RWPE1 (cell line): ENCODE measurements around the gene MEX3A.
A peak's percentile ranks its signal among the peaks of the same experiment; 100 is the strongest.

ENCODE experiments used
- CTCF ChIA-PET: fragments of 350-600 bp; sonication (Branson Sonifier 250); formaldehyde crosslinking; extraction: SDS; loops from one replicate; lab custom pipeline; 2021; lab: Yijun Ruan, JAX
- POLR2A ChIA-PET: fragments of 400-600 bp; formaldehyde crosslinking; extraction: SDS; loops from one replicate; lab custom pipeline; 2020; ENCODE audit warnings: antibody characterized with exemption; ENCODE audit not compliant: low non-redundant PET; lab: Yijun Ruan, JAX
- DNase-seq: peaks from one replicate; pipeline ENCODE4 v3.0.0; 2012; ENCODE audit warnings: low spot score
- H3K27ac ChIP-seq: fragments of 450-650 bp; 2 replicates; pipeline ENCODE4 v1.5.1; 2017
- TF ChIP-seq, protein P1 (sequence below): fragments of 450-650 bp; conservative IDR thresholded peaks from 2 replicates; pipeline ENCODE4 v1.5.1; 2017; ENCODE audit warnings: low read depth, mild to moderate bottlenecking

MEX3A gene

DNA sequence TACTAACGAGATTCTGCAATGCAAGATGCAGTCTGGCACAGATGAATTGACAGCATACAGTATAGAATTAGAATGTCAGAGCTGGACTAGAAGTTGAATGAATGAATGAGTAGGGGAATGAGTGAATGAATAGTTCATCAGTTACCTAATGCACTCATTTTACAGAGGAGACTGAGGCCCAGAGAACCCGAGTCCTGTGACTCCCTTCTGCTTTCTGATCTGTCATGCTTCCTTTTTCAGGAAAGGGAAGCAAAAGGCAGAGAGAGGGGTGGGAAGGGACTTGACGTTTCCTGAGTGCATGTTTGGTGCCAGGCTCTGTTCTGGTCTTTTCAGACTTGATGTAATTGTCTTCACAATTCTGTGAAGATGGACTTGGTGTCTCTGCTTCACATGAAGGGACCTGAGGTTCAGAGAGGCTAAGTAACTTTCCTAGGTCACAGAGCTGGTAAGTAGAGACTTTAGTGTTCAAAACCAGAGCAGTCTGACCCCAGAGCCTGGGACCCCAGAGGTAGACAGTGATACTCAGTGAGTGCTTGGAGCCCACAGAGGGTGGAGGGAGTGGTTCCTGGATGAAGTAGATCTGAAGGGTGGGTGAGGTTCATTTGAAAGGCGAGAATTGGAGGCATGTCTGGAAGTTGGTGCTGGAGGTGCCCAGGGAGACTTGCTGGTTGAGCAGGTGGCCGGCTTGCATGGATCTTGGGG, 8.0 kb upstream of the MEX3A start:
- TF ChIP-seq, protein P1, sequence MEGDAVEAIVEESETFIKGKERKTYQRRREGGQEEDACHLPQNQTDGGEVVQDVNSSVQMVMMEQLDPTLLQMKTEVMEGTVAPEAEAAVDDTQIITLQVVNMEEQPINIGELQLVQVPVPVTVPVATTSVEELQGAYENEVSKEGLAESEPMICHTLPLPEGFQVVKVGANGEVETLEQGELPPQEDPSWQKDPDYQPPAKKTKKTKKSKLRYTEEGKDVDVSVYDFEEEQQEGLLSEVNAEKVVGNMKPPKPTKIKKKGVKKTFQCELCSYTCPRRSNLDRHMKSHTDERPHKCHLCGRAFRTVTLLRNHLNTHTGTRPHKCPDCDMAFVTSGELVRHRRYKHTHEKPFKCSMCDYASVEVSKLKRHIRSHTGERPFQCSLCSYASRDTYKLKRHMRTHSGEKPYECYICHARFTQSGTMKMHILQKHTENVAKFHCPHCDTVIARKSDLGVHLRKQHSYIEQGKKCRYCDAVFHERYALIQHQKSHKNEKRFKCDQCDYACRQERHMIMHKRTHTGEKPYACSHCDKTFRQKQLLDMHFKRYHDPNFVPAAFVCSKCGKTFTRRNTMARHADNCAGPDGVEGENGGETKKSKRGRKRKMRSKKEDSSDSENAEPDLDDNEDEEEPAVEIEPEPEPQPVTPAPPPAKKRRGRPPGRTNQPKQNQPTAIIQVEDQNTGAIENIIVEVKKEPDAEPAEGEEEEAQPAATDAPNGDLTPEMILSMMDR: no peak
- ChIA-PET POLR2A (no interaction called here), CTCF (interaction anchor here (0.7 to 3.0 kb wide), 6 partner anchors 39 to 135 kb away, joined by 3 to 32 read pairs (median 4); no protein-coding TSS in a partner anchor)
- no peak for DNase-seq
- H3K27ac ChIP-seq: peak overlapping the region; percentile 52

- POLR2A ChIA-PET: no interaction called here
- TF ChIP-seq, protein P1: no peak
- DNase-seq: no peak
- CTCF ChIA-PET: interaction anchor here (0.7 to 3.0 kb wide), 3 partner anchors 40 to 136 kb away, joined by 3 to 32 read pairs (median 5); no protein-coding TSS in a partner anchor
- H3K27ac ChIP-seq: peak overlapping the region; percentile 18; the same call in 1 of the 2 replicates
Observed at GRCh38 chr1:156089704-156090103, 7.4 kb upstream of the MEX3A start.

DNA sequence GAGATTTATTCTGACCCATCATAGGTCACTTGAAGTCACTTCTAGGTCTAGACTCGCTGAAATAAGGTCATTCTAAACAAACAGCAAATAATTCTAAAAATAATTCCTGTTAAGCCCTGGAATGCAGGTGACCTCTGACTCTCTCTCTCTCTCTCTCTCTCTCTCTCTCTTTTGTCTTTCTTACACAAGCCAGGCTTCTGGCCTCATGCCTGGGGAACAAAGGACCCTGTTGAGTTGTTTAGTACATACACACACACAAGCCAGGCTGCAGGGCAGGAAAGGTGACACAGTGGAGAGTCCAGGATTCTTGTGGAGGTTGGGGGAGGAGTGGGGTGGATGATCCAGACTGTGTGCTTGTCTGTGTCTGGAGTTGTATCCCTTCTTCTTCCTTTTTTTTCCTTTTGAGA, 4.0 kb upstream of the MEX3A start:
- H3K27ac ChIP-seq: peak overlapping the region; percentile 48
- no peak for DNase-seq
- ChIA-PET POLR2A (no interaction called here), CTCF (no interaction called here)
- TF ChIP-seq, protein P1: no peak

- DNase-seq: no peak
- H3K27ac ChIP-seq: peak overlapping the region; percentile 22
- ChIA-PET POLR2A (no interaction called here), CTCF (interaction anchor here (0.8 to 1.5 kb wide), 4 partner anchors 11 to 141 kb away, joined by 3 to 7 read pairs (median 6); no protein-coding TSS in a partner anchor)
- TF ChIP-seq, protein P1: no peak
Observed at GRCh38 chr1:156083800-156084790, 1.8 kb upstream of the MEX3A start.

DNA sequence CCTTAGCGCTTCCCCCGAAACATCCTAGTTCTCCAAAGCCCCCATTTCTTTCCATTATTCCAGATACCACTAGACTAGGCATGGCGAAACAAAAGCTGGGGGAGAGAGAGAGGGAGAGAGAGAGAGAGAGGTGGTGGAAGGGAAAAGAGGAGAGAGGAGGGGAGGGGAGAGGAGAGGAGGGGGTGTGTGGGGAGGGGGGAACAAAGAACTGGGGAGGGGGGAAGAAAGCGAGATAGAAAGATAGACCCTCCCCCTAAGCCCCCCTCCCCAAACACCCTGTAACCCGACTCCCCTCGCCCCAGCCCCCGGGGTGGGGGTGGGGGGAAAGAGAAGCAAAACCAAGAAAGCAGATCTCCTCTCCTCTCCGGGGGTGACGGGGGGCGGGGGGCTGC, 352 bp downstream of the MEX3A start:
- CTCF ChIA-PET: interaction anchor here (0.7 kb wide), 2 partner anchors 144 to 148 kb away, joined by 3 to 4 read pairs; partner anchors contain the start of gene KHDC4

More for the DNA sequence above, 352 bp downstream of the MEX3A start:
- TF ChIP-seq, protein P1: no peak
- POLR2A ChIA-PET: no interaction called here
- peak overlapping the region; percentile 79 for H3K27ac ChIP-seq
- DNase-seq: no peak
